Lower leg skin (tissue), 3 donors: ENCODE results near the gene SPDYE2.
"Not testable (repeated sequence)": the region's sequence is repeated elsewhere in the genome, so short reads cannot be mapped to it uniquely, and the experiment has no call there.

Experiments
- POLR2A ChIP-seq, 2 donors: fragments of 450-650 bp; IDR thresholded peaks; one replicate each; pipeline ENCODE4 v1.6.1; 2016 to 2017; ENCODE audit warnings: antibody characterized with exemption in 2 of 2, mild to moderate bottlenecking in 1 of 2, moderate library complexity in 1 of 2
- TF ChIP-seq, protein P1 (sequence below), 3 donors: fragments of 450-650 bp; IDR thresholded peaks; one replicate each; pipeline ENCODE4 v1.5.1; 2016; ENCODE audit warnings: antibody characterized with exemption in 3 of 3, mild to moderate bottlenecking in 3 of 3, moderate library complexity in 2 of 3

DNA sequence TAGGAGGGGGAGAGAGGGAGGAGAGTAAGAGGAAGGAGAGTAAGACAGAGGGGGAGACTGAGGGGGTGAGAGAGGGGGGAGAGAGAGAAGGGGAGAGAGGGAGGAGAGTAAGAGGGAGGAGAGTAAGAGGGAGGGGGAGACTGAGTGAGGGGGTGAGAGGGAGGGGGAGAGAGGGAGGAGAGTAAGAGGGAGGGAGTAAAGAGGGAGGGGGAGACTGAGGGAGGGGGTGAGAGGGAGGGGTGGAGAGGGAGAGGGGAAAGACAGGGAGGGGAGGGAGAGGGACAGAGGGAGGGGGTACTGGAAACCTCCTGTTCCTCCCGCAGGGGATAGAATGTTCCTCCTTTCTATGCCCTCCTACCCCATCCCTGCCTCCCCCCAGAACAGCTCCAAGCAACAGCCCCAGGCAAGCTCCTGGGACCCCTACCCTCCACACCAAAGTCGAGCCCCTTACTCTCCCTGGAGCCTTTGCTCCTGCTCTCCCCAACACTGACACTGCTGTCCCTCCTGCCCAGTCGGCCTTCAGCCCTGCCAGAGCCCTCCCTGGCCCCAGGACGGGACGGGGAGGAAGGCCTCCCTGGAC lies 38.3 kb upstream of the SPDYE2 start:
- TF ChIP-seq POLR2A (IDR thresholded peaks at IDR 0.05) = not testable (repeated sequence)
- TF ChIP-seq, protein P1, sequence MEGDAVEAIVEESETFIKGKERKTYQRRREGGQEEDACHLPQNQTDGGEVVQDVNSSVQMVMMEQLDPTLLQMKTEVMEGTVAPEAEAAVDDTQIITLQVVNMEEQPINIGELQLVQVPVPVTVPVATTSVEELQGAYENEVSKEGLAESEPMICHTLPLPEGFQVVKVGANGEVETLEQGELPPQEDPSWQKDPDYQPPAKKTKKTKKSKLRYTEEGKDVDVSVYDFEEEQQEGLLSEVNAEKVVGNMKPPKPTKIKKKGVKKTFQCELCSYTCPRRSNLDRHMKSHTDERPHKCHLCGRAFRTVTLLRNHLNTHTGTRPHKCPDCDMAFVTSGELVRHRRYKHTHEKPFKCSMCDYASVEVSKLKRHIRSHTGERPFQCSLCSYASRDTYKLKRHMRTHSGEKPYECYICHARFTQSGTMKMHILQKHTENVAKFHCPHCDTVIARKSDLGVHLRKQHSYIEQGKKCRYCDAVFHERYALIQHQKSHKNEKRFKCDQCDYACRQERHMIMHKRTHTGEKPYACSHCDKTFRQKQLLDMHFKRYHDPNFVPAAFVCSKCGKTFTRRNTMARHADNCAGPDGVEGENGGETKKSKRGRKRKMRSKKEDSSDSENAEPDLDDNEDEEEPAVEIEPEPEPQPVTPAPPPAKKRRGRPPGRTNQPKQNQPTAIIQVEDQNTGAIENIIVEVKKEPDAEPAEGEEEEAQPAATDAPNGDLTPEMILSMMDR (IDR thresholded peaks at IDR 0.05) = not testable (repeated sequence)
